Measurements from ENCODE around the gene PELI1.

The PELI1 gene

GRCh38 chr2:64166637-64167420 lies 22.6 kb upstream of the PELI1 start:
- TF ChIP-seq REST (IDR thresholded peaks at IDR 0.05; ENCODE audit: insufficient read depth in 1 of 2, low read depth in 2 of 2, low read length in 2 of 2) (no peak), TAF1 (IDR thresholded peaks at IDR 0.05; ENCODE audit: borderline replicate concordance, insufficient read depth, low read length) (no peak), SIN3A (IDR thresholded peaks at IDR 0.05; ENCODE audit: borderline replicate concordance, insufficient read depth, low read length) (no peak), FOXP2 (optimal IDR thresholded peaks at IDR 0.05; ENCODE audit: borderline replicate concordance, extremely low read depth, extremely low read length, insufficient read depth) (no peak), POLR2AphosphoS5 (IDR thresholded peaks at IDR 0.05; ENCODE audit: low read depth, low read length) (no peak)

- TF ChIP-seq TAF1 (IDR thresholded peaks at IDR 0.05; ENCODE audit: borderline replicate concordance, insufficient read depth, low read length) (no peak), FOXP2 (optimal IDR thresholded peaks at IDR 0.05; ENCODE audit: borderline replicate concordance, extremely low read depth, extremely low read length, insufficient read depth) (no peak), POLR2AphosphoS5 (IDR thresholded peaks at IDR 0.05; ENCODE audit: low read depth, low read length) (no peak), REST (IDR thresholded peaks at IDR 0.05; ENCODE audit: insufficient read depth in 1 of 2, low read depth in 2 of 2, low read length in 2 of 2) (no peak)
Measured at GRCh38 chr2:64166212-64166611, 22.0 kb upstream of the PELI1 start.

DNA sequence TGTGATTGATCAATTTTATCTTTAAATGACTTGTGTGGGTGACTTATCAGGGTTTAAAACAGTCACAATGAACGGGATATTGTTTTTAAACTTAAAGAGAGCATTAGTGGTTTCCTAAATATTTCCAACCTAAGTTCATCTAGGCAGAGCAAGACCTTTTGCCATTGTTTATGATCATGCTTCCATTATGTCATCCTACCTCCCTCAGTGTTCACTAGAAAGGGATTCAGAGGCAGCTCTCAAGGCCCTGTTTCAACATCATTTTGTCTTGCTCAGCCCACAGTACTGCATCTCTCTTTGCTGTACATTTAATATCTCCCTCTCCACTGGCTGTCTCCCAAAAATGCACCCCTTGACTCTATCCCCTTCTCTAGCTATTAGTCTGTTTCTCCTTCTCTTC lies 21.5 kb upstream of the PELI1 start:
- TF ChIP-seq POLR2AphosphoS5 (IDR thresholded peaks at IDR 0.05; ENCODE audit: low read depth, low read length) (no peak), REST (IDR thresholded peaks at IDR 0.05; ENCODE audit: insufficient read depth in 1 of 2, low read depth in 2 of 2, low read length in 2 of 2) (no peak), FOXP2 (optimal IDR thresholded peaks at IDR 0.05; ENCODE audit: borderline replicate concordance, extremely low read depth, extremely low read length, insufficient read depth) (no peak), SIN3A (IDR thresholded peaks at IDR 0.05; ENCODE audit: borderline replicate concordance, insufficient read depth, low read length) (no peak), TAF1 (IDR thresholded peaks at IDR 0.05; ENCODE audit: borderline replicate concordance, insufficient read depth, low read length) (no peak)

DNA sequence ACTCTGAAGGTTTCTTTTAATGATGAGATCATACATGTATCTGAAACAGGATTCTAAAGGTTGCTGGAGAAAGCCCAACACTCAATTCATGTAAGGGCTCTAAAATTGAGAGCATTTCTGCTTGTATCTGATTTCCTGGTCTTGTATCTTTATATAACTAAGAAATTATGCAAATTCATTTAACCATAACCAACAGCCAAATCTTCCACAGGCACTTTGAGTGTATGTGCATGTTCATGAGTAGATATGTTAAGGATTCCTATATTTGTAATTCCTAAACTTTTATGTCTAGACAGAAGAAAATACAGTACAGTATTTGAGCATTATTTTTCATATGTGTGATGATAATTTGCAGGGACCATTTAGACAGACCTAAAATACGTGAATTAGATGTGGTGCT lies 20.4 kb upstream of the PELI1 start:
- TF ChIP-seq TAF1 (IDR thresholded peaks at IDR 0.05; ENCODE audit: borderline replicate concordance, insufficient read depth, low read length) (no peak), FOXP2 (optimal IDR thresholded peaks at IDR 0.05; ENCODE audit: borderline replicate concordance, extremely low read depth, extremely low read length, insufficient read depth) (no peak), POLR2AphosphoS5 (IDR thresholded peaks at IDR 0.05; ENCODE audit: low read depth, low read length) (no peak), SIN3A (IDR thresholded peaks at IDR 0.05; ENCODE audit: borderline replicate concordance, insufficient read depth, low read length) (no peak), REST (IDR thresholded peaks at IDR 0.05; ENCODE audit: insufficient read depth in 1 of 2, low read depth in 2 of 2, low read length in 2 of 2) (no peak)

Measured in PFSK-1 (cell line).